H1 (cell line): ENCODE measurements around the gene RHBDF2.

Experiments
- CEBPB ChIP-seq: IDR thresholded peaks from 2 replicates; pipeline ENCODE4 v1.6.1; 2012; ENCODE audit warnings: low read depth, low read length
- CTCF ChIP-seq, 3 experiments: IDR thresholded peaks; 1 replicate in 2 of 3; 2 replicates in 1 of 3; pipeline versions ENCODE4 v1.5.1 to v1.6.1; 2011; ENCODE audit warnings: low read length in 3 of 3, mild to moderate bottlenecking in 3 of 3, inconsistent platforms in 2 of 3, low read depth in 1 of 3, moderate library complexity in 1 of 3; ENCODE audit not compliant: insufficient read depth in 1 of 3; ENCODE audit errors: control extremely low read depth in 1 of 3
- GTF2F1 ChIP-seq: IDR thresholded peaks from 2 replicates; pipeline ENCODE4 v1.6.1; 2012; ENCODE audit warnings: low read depth, low read length, improper control_type of control experiment, borderline replicate concordance
- POLR2A ChIP-seq, 2 experiments: IDR thresholded peaks; 1 replicate in 1 of 2; 2 replicates in 1 of 2; pipeline ENCODE4 v1.6.1; 2011; ENCODE audit warnings: low read depth in 2 of 2, low read length in 2 of 2, mild to moderate bottlenecking in 2 of 2; ENCODE audit errors: control extremely low read depth in 1 of 2

GRCh38 chr17:76491271-76492122 lies 9.7 kb downstream of the RHBDF2 start:
- TF ChIP-seq POLR2A (IDR thresholded peaks at IDR 0.05; ENCODE audit: control extremely low read depth in 1 of 2, low read depth in 2 of 2, low read length in 2 of 2) (no peak), CEBPB (no peak), GTF2F1 (no peak), CTCF (IDR thresholded peaks at IDR 0.05; ENCODE audit: control extremely low read depth in 1 of 3, insufficient read depth in 1 of 3, low read depth in 1 of 3, low read length in 3 of 3) (no peak)
